Aorta (tissue), 5 donors: ENCODE measurements around the gene ZDHHC6. TPM values are rescaled to one million over a fixed set of nuclear protein-coding genes. Genes with fewer than 3 reads are reported as not detected.
"Not testable (repeated sequence)": the region's sequence is repeated elsewhere in the genome, so short reads cannot be mapped to it uniquely, and the experiment has no call there.

Experiments
- ATAC-seq: fragments of 200-7000 bp; cut with Tn5 transposase; one replicate; pipeline ENCODE4 v1.9.1; 2022; ENCODE audit warnings: moderate library complexity; ENCODE audit not compliant: low FRiP score
- DNase-seq, 2 donors: peaks; one replicate each; pipeline ENCODE4 v3.0.0-alpha.2; 2020
- H3K27ac ChIP-seq, 2 donors: one replicate each; pipeline ENCODE4 v1.5.1; 2013; ENCODE audit warnings: low read length in 2 of 2, mild to moderate bottlenecking in 2 of 2, moderate library complexity in 2 of 2, control low read depth in 1 of 2, inconsistent platforms in 1 of 2, low read depth in 1 of 2
- H3K27me3 ChIP-seq, 2 donors: one replicate each; pipeline ENCODE4 v1.6.1; 2013; ENCODE audit warnings: control low read depth in 1 of 2, low read length in 1 of 2, mild to moderate bottlenecking in 1 of 2, moderate library complexity in 1 of 2; ENCODE audit not compliant: insufficient read depth in 2 of 2, control insufficient read depth in 1 of 2
- H3K36me3 ChIP-seq, 2 donors: one replicate each; pipeline ENCODE4 v1.6.1; 2013; ENCODE audit warnings: control low read depth in 1 of 2, low read length in 1 of 2, mild to moderate bottlenecking in 1 of 2; ENCODE audit not compliant: insufficient read depth in 2 of 2, control insufficient read depth in 1 of 2
- H3K4me1 ChIP-seq, 2 donors: one replicate each; pipeline ENCODE4 v1.6.1; 2013; ENCODE audit warnings: low read length in 2 of 2, control low read depth in 1 of 2, mild to moderate bottlenecking in 1 of 2, moderate library complexity in 1 of 2; ENCODE audit not compliant: insufficient read depth in 2 of 2, control insufficient read depth in 1 of 2
- H3K4me3 ChIP-seq, 2 donors: one replicate each; pipeline ENCODE4 v1.5.1; 2013; ENCODE audit warnings: low read length in 2 of 2, control low read depth in 1 of 2, mild to moderate bottlenecking in 1 of 2
- H3K9me3 ChIP-seq: one replicate; pipeline ENCODE4 v1.6.1; 2013; ENCODE audit warnings: mild to moderate bottlenecking, low read length; ENCODE audit not compliant: control insufficient read depth
- WGBS, 2 donors: extraction: QIAGEN DNeasy Blood & Tissue Kit; methylation state at CpG; one replicate each; pipeline ENCODE4 v1.1.7; 2013; 5-methylcytosine and 5-hydroxymethylcytosine counted together
- intact Hi-C, 2 donors: fragments of 100-400 bp; cut with DNase I; formaldehyde crosslinking; loops; one replicate each; pipeline versions ENCODE4 v1.14.2 to v1.15.0; 2022
- polyA plus RNA-seq, 2 donors: library from polyadenylated mRNA; stranded (reverse); fragments of 200-250 nt; gene quantifications; one replicate each; pipeline ENCODE4 v1.2.3, GENCODE V29; 2013
- total RNA-seq, 2 donors: library from RNA; stranded (reverse); fragmentation: NEBNext Ultra II Directional; extraction: Animal tissue kit (Norgen Biotek cat#: 25700); gene quantifications; one replicate each; pipeline ENCODE4 v1.2.1, GENCODE V29; 2021
- donor health status: healthy with polysubstance abuse.
- donor health status: Bipolar disorder and iron deficiency.
- donor health status: DM: no; HTN: no; CAD: no.
- donor health status: DM: no; HTN: no; CAD: no.
- donor health status: DM: yes; HTN: yes; CAD: no.

ZDHHC6 gene
- total and polyA plus RNA-seq, 4 donors, result 24.8 to 41.7 (median 28.2) TPM

DNA sequence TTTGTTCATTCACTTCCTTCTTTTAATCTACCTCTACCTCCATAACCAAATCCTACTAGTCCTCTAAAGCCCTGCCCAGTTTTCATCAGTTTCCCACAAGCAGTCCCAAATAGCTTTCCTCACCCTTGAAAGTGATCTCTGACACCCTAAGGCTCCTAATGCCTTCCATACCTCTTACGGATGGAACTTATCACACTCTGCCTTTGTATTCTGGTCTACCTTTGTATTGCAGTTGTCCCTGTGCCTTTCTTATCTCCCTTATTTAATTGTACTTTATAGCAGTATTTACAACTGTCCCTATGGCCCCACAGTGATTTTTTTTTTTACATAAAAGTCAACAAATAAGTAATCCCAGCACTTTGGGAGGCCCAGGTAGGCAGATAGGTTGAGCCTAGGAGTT, 39.0 kb downstream of the ZDHHC6 start:
- no peak overlapping the region for H3K4me3 ChIP-seq
- peaks cover 0 to 2% of the 10 kb centered on the region in 2 donors for H3K36me3 ChIP-seq
- no peaks in the 10 kb centered on the region for H3K27me3 ChIP-seq
- ATAC-seq, result no peak
- intact Hi-C loops, result no loop called here
- DNase-seq, result no peak
- H3K9me3 ChIP-seq, result no peaks in the 10 kb centered on the region
- 90 to 91% methylated on average over 1 of the region's 1 CpG for WGBS, 2 donors
- H3K27ac ChIP-seq, result no peak overlapping the region
- no peaks in the 10 kb centered on the region for H3K4me1 ChIP-seq

DNA sequence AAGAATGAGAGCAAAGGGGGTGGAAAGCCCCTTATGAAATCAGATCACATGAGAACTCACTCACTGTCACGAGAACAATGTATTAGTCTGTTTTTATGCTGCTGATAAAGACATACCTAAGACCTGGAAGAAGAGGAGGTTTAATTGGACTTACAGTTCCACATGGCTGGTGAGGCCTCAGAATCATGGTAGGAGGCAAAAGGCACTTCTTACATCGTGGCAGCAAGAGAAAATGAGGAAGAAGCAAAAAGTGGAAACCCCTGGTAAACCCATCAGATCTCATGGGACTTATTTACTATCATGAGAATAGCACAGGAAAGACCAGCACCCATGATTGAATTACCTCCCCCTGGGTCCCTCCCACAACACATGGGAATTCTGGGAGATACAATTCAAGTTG, 39.9 kb downstream of the ZDHHC6 start:
- H3K4me1 ChIP-seq, DNase-seq, H3K27me3 ChIP-seq, ATAC-seq, H3K4me3 ChIP-seq, intact Hi-C loops, H3K27ac ChIP-seq, H3K9me3 ChIP-seq, H3K36me3 ChIP-seq: not testable (repeated sequence)
- 69 to 72% methylated on average over 2 of the region's 2 CpGs for WGBS, 2 donors

GRCh38 chr10:112404617-112405016, 42.1 kb downstream of the ZDHHC6 start:
- ATAC-seq (no peak), DNase-seq (no peak)
- 69% methylated on average over 3 of the region's 3 CpGs for WGBS, 2 donors
- intact Hi-C loops, result no loop called here
- H3K4me3 ChIP-seq, result no peak overlapping the region
- H3K27me3 ChIP-seq, result no peaks in the 10 kb centered on the region
- no peak overlapping the region for H3K27ac ChIP-seq
- H3K4me1 ChIP-seq, result no peaks in the 10 kb centered on the region
- no peaks in the 10 kb centered on the region for H3K9me3 ChIP-seq
- H3K36me3 ChIP-seq, result no peaks in the 10 kb centered on the region

- intact Hi-C loops, result no loop called here
- DNase-seq, result no peak
- no peak for ATAC-seq
- H3K9me3 ChIP-seq, result no peaks in the 10 kb centered on the region
- H3K36me3 ChIP-seq, result no peaks in the 10 kb centered on the region
- H3K4me1 ChIP-seq, result no peaks in the 10 kb centered on the region
- 73% methylated on average over 2 of the region's 2 CpGs for WGBS, 2 donors
- no peaks in the 10 kb centered on the region for H3K27me3 ChIP-seq
- H3K4me3 ChIP-seq, result no peak overlapping the region
- no peak overlapping the region for H3K27ac ChIP-seq
Observed at GRCh38 chr10:112402917-112403316, 43.8 kb downstream of the ZDHHC6 start.

GRCh38 chr10:112397592-112397991, 49.1 kb downstream of the ZDHHC6 start:
- ATAC-seq, result no peak
- Histone ChIP-seq H3K27ac (no peak overlapping the region), H3K9me3 (no peaks in the 10 kb centered on the region), H3K4me3 (no peak overlapping the region), H3K4me1 (no peaks in the 10 kb centered on the region), H3K36me3 (no peaks in the 10 kb centered on the region), H3K27me3 (no peaks in the 10 kb centered on the region)
- DNase-seq, result no peak
- WGBS, 2 donors, result 84 to 90% methylated on average over 2 of the region's 2 CpGs
- intact Hi-C loops, result no loop called here

- ATAC-seq (no peak), DNase-seq (no peak)
- H3K4me3 ChIP-seq, result no peak overlapping the region
- intact Hi-C loops, result no loop called here
- no peaks in the 10 kb centered on the region for H3K36me3 ChIP-seq
- no peaks in the 10 kb centered on the region for H3K27me3 ChIP-seq
- H3K27ac ChIP-seq, result no peak overlapping the region
- WGBS, 2 donors, result 69 to 70% methylated on average over 5 of the region's 5 CpGs
- H3K4me1 ChIP-seq, result no peaks in the 10 kb centered on the region
- no peaks in the 10 kb centered on the region for H3K9me3 ChIP-seq
Observed at GRCh38 chr10:112395809-112396530, 50.7 kb downstream of the ZDHHC6 start.

DNA sequence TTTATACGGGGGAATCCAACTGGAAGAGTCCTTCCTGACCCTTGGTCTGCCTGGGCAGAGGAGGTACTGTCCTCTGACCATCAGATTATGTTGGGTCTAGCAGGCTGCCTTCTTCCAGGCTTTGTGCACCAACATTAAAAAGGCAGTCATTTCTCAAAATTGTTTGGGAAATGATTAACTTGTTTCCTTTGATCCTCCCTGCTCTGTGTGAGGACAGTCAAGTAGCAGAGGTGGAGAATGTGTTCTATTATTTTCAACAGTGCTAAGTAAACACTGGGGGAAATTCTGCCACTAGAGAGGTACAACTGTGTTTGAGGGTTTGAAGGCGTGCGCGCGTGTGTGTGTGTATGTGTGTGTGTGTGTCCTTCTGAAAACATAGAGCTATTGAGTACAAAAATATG, 52.2 kb downstream of the ZDHHC6 start:
- WGBS, 2 donors, result 83 to 85% methylated on average over 5 of the region's 5 CpGs
- H3K9me3 ChIP-seq, result no peaks in the 10 kb centered on the region
- no peak overlapping the region for H3K27ac ChIP-seq
- ATAC-seq (no peak), DNase-seq (no peak)
- no peaks in the 10 kb centered on the region for H3K36me3 ChIP-seq
- no peaks in the 10 kb centered on the region for H3K27me3 ChIP-seq
- no peak overlapping the region for H3K4me3 ChIP-seq
- H3K4me1 ChIP-seq, result no peaks in the 10 kb centered on the region
- intact Hi-C loops, result no loop called here

DNA sequence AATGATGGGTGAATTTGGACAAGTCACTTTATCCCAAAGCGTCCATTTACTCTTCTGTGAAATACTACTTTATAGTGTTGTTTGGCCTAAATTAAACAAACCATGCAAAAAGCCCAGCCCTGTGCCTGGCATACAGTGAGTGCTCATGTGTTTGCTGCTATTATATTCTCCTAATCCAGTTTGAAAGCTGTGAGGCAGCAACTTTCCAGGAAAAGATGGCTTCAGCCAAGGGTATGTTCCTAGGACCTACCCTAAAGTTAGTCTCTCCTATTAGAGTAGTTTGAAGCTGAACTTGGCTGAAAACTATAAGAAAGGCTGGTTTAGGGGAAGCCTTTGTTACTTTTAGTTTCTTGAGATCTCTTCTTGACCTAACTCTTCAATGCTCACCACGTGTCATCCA, 52.9 kb downstream of the ZDHHC6 start:
- no peaks in the 10 kb centered on the region for H3K36me3 ChIP-seq
- H3K9me3 ChIP-seq, result no peaks in the 10 kb centered on the region
- no peak overlapping the region for H3K4me3 ChIP-seq
- no peak overlapping the region for H3K27ac ChIP-seq
- H3K4me1 ChIP-seq, result no peaks in the 10 kb centered on the region
- H3K27me3 ChIP-seq, result no peaks in the 10 kb centered on the region
- ATAC-seq (no peak), DNase-seq (no peak)
- intact Hi-C loops, result no loop called here
- 69 to 74% methylated on average over 2 of the region's 2 CpGs for WGBS, 2 donors

DNA sequence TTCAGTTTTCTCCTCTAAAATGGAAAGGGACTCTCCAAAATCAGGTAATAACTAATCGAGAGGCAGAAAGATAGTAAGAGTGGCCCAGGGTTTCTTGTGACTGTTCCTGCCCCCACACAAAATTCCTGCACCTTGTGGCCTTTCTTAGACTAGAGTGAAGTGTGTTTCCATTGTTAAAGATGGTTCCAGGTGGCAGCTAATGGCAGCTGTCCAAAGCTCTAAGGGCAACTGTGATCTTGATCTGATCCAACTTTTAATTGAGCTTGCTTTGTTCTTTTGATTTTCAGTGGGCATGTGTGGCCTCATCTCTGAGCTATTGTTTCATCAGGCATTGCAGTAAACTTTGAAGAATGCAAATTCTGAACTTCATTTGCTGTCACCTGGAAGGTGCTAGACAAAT, 53.4 kb downstream of the ZDHHC6 start:
- H3K36me3 ChIP-seq, result no peaks in the 10 kb centered on the region
- H3K4me1 ChIP-seq, result no peaks in the 10 kb centered on the region
- no peak for DNase-seq
- WGBS, 2 donors, result 55 to 77% methylated on average over 1 of the region's 1 CpG
- no peaks in the 10 kb centered on the region for H3K9me3 ChIP-seq
- no peak overlapping the region for H3K4me3 ChIP-seq
- intact Hi-C loops, result no loop called here
- no peak overlapping the region for H3K27ac ChIP-seq
- ATAC-seq, result no peak
- H3K27me3 ChIP-seq, result no peaks in the 10 kb centered on the region
